ENCODE results near the gene ATG9A. TPM values are rescaled to one million over a fixed set of nuclear protein-coding genes. Genes with fewer than 3 reads are reported as not detected.

Gene ATG9A
- total RNA-seq, 3 donors from 2014 or later, result 29.7 to 31.4 (median 31.4) TPM

DNA sequence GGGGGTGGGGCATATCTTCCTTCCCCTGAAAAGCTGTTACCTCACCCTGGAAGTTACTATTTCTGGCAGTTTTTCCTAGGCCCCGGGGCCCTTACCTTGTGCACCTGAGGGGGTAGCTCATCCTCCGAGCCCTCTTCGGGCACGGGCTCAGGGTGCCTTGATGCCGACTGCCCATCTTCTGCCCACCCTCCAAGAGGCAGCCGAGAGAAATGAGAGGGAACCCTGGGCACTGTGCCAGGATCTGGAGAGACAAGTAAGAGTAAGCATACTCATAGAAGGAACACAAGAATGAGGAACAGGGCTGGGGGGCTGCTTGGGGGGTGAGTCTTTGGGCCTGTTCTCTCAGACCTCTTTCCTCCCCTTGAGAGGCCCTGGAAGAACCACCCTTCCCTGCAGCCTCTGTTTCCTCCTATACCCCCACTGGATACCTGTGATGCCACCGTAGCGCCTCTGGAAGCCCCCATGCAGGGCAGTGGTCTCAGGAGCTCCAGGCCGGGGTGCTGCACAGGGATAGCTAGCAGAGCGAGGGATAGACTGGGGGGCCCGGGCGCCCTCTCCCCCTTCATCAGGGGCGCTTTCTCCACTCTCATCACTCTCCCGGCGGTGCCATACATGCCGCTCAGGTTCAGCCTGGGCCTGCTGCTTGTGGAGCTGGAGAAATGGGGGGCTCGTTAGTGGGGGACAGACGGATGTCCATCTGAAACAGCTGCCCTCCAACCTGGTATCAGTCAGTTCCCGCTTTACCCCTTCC lies 8.6 kb downstream of the ATG9A start:
- H3K4me1 Mint-ChIP-seq (ENCODE audit: low read depth), result peaks cover 17% of the 10 kb centered on the region
- DNase-seq (no peak), ATAC-seq (no peak)
- H3K4me3 Mint-ChIP-seq, result no peak overlapping the region
- H3K36me3 Mint-ChIP-seq (ENCODE audit: insufficient read depth), result peaks cover 23% of the 10 kb centered on the region
- H3K27me3 Mint-ChIP-seq (ENCODE audit: low read depth), result no peaks in the 10 kb centered on the region
- H3K9me3 Mint-ChIP-seq, result no peaks in the 10 kb centered on the region

DNA sequence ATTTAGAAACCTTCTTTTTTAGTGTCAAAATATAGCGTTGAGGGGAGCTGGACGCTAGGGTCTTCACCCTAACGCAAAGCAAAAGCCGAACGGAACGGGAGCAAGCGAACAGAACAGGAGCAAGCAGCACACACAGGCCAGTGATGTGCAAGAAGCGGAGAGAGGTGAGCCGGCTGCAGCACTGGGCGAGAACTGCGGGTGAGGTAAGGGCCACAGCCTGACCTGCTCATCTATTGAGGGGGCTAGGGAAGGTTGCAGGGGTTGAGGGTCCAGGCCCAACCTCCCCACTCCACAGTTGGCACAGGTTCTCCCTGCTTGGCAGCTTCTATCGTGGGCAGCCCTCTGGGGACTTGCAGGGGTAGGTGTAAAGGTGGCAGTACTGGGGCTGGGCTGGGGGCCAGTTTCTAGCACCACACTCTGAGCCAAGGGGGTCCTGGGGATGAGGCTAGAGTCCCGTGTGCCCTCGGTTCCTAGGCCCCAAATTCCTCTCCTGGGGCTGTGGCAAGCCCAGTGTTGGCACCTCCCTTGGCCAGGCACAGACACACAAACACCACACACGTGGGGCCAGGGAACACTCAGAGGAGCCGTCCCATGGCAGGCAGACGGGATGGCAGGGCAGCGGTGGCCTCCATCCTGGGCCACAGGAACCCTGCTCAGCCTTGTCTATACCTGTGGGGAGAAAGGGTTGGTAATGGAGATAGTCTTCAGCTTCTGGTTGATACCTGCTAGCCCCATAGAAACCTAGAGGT lies 9.5 kb downstream of the ATG9A start:
- no peak for DNase-seq

DNA sequence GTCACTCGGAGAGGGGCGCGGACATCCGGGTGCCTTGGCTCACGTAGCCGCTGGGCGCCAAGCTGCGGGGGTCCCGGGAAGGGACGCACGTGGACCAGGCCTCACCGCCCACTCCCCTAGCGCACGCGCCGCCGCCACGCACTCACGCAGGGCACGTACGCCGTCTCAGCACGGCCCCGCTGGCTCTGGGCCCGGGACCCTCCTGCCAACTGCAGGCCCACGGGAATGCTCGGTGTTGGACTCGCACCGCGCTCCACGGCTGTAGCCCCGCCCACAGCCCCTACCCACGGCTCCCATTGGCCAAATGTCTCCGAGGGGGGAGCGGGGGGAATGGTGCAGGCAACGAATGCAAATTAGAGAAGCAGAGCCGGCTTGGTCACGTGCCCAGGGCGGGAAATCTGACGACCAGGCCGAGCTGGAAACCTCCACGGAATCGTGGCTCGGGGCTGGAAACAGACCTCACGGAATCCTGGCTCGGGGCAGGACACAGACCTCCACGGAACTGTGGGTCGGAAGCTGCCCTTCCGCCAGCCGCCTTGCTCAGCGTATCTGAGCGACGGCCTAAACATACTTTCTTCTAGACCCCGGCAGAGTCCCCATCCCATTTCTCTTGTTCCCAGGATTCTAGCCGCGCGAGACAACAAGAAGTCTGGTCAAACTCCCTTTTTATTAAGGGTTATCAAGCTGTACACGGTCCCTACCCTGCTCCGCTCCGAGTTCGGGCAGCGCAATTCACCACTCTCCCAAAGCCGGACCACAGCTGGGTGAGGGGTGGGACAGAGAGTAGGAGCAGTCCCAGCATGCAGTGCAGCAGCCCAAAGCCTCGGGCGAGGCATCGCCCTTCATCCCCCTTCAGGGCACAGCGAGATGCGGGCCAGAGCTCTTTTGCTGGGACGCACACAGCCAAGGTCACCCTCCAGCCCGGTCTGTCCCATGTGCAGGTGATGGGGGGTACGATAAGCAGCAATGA lies 10.4 kb downstream of the ATG9A start, which contains the start of gene ABCB6:
TSS of gene ABCB6 (minus strand) at position 227 of the 970 bp plus-strand sequence. CDS start 285 bp downstream, outside the sequence.
- Mint-ChIP-seq H3K4me3 (peak within 1 kb of the TSS; percentile 86), H3K4me1 (ENCODE audit: low read depth) (peaks cover 17% of the 10 kb centered on the region), H3K36me3 (ENCODE audit: insufficient read depth) (peaks cover 22% of the 10 kb centered on the region), H3K27me3 (ENCODE audit: low read depth) (no peaks in the 10 kb centered on the region), H3K9me3 (no peaks in the 10 kb centered on the region)
- DNase-seq (peak; percentile 85), ATAC-seq (peak; percentile 82 to 88)

More for the DNA sequence above, 9.5 kb downstream of the ATG9A start:
- Mint-ChIP-seq H3K9me3 (no peaks in the 10 kb centered on the region), H3K4me3 (no peak overlapping the region), H3K36me3 (ENCODE audit: insufficient read depth) (peaks cover 21% of the 10 kb centered on the region), H3K27me3 (ENCODE audit: low read depth) (no peaks in the 10 kb centered on the region), H3K4me1 (ENCODE audit: low read depth) (peaks cover 17% of the 10 kb centered on the region)
- ATAC-seq, result no peak

DNA sequence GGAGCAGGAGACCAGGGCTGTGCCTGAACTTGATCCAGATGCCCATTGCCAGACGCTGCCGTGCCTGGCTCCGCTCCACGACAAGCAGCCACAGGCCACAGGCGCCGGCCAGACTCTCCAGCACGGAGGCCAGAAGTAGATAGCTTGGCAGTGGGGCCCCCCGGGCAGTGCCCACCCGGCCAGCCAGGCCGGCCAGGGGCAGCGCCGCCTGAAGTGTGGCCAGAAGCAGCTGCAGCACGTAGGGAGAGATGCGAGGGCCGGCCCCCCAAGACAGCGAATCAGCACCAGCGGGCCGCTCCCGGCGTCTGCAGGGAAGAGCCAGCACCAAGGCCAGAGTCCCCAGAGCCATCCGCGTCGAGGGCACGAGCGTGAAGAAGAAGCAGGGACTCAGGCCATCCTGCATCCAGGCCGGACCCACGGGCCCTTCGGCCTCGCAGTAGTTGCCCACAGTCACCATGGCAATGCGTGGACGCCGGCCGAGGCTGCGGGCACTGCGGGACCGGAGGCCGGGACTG lies 11.2 kb downstream of the ATG9A start:
- ATAC-seq, result peak; percentile 49 to 59
- Mint-ChIP-seq H3K4me1 (ENCODE audit: low read depth) (peaks cover 17% of the 10 kb centered on the region), H3K9me3 (no peaks in the 10 kb centered on the region)

DNA sequence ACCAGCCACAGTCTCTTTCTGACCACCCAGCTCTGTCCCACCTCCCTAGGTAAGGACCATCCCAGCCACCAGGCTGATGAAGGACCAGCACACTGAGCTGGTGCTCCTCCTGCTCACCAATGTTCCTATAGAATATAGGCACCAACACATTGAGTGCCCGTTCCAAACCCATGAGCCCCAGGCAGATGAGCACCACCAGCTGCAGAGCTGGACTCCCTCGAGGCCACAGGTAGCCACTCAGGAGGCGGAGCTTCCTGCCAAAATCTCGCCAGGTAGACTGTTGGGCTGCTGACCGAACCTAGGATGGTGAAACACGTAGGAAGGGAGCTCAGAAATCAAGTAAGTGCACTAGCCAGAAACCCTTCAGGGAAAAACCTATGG lies 12.9 kb downstream of the ATG9A start:
- Mint-ChIP-seq H3K36me3 (ENCODE audit: insufficient read depth) (peaks cover 18% of the 10 kb centered on the region), H3K4me3 (no peak overlapping the region)
- no peak for ATAC-seq

More for the DNA sequence above, 11.2 kb downstream of the ATG9A start:
- no peak for DNase-seq
- Mint-ChIP-seq H3K4me3 (peak overlapping the region; percentile 86), H3K36me3 (ENCODE audit: insufficient read depth) (peaks cover 17% of the 10 kb centered on the region), H3K27me3 (ENCODE audit: low read depth) (no peaks in the 10 kb centered on the region)

DNA sequence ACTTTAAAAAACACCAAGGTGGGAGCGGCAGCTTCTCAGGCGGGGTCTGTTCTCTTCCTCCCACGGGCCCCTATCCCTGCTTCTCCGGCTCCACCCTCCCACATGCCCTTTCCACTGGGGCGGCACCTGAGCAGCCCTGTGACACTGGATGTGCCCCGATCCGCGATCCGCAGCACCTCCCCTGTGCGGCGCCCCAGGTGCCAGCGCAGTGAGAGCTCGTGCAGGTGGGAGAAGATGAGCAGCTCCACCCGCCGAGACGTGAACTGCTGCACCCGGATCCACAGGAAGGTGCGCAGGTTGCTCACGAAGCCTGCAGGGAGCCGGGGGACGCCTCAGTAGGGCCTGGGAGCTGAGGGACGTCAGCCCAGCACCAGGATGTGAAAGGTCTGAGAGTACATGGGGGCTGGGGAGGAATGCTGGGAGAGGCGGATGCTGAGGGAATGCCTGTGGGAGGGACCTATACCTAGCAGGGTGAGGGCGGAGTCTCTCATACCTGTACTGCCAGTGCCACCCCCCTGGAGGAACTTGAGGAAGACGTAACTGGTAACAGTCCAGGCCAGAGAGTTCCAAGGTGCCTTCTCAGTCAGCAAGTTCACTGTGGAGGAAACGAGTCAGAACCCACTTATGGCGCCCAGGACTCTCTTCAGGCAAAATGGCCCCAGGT lies 13.4 kb downstream of the ATG9A start:
- no peak for ATAC-seq
- DNase-seq, result no peak
- H3K4me3 Mint-ChIP-seq, result no peak overlapping the region
- H3K36me3 Mint-ChIP-seq (ENCODE audit: insufficient read depth), result peaks cover 14% of the 10 kb centered on the region
- no peaks in the 10 kb centered on the region for H3K9me3 Mint-ChIP-seq
- no peaks in the 10 kb centered on the region for H3K27me3 Mint-ChIP-seq (ENCODE audit: low read depth)
- peaks cover 22% of the 10 kb centered on the region for H3K4me1 Mint-ChIP-seq (ENCODE audit: low read depth)

More for the DNA sequence above, 12.9 kb downstream of the ATG9A start:
- no peaks in the 10 kb centered on the region for H3K9me3 Mint-ChIP-seq
- DNase-seq, result no peak
- peaks cover 17% of the 10 kb centered on the region for H3K4me1 Mint-ChIP-seq (ENCODE audit: low read depth)
- no peaks in the 10 kb centered on the region for H3K27me3 Mint-ChIP-seq (ENCODE audit: low read depth)

DNA sequence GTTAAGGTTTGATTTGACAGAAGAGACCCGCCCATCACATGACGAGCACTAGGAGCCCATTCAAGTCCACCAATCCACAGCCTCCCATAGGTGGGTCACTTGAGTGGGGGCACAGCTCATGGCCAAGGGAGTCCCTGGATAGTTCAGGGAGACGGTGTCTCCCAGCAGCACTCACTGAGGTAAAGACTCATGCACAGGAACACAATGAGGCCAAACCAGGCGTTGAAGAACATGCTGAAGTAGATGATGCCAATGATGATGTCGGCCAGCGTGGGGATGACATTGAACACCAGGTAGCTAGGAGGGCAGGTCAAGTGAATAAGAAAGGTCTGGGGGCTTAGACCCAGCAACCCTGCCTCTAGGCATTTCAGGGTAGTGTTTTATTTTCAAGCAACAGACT lies 14.7 kb downstream of the ATG9A start:
- H3K4me3 Mint-ChIP-seq, result no peak overlapping the region
- H3K27me3 Mint-ChIP-seq (ENCODE audit: low read depth), result no peaks in the 10 kb centered on the region
- DNase-seq (no peak), ATAC-seq (no peak)
- peaks cover 24% of the 10 kb centered on the region for H3K4me1 Mint-ChIP-seq (ENCODE audit: low read depth)
- peaks cover 14% of the 10 kb centered on the region for H3K36me3 Mint-ChIP-seq (ENCODE audit: insufficient read depth)
- H3K9me3 Mint-ChIP-seq, result no peaks in the 10 kb centered on the region

DNA sequence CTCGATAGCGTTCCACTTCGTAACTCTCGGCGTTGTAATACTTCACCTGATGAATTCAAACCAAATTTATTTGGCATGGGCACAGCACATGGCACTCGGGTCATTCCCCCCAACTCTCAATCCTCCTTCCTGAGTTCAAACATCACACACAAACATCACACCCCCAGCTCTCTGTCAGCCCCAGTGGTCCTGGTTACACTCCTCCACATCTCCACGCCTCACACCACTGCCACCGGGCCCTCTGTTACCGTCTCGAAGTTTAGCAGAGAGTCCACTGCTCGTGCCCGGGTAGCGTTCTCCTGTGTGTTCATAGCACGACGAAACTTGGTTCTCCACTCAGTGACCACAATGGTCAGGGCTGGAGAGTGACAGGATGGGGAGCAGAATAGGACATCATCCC lies 15.3 kb downstream of the ATG9A start:
- H3K27me3 Mint-ChIP-seq (ENCODE audit: low read depth), result no peaks in the 10 kb centered on the region
- DNase-seq (no peak), ATAC-seq (no peak)
- H3K36me3 Mint-ChIP-seq (ENCODE audit: insufficient read depth), result peaks cover 14% of the 10 kb centered on the region
- H3K9me3 Mint-ChIP-seq, result no peaks in the 10 kb centered on the region
- peaks cover 24% of the 10 kb centered on the region for H3K4me1 Mint-ChIP-seq (ENCODE audit: low read depth)
- H3K4me3 Mint-ChIP-seq, result no peak overlapping the region

DNA sequence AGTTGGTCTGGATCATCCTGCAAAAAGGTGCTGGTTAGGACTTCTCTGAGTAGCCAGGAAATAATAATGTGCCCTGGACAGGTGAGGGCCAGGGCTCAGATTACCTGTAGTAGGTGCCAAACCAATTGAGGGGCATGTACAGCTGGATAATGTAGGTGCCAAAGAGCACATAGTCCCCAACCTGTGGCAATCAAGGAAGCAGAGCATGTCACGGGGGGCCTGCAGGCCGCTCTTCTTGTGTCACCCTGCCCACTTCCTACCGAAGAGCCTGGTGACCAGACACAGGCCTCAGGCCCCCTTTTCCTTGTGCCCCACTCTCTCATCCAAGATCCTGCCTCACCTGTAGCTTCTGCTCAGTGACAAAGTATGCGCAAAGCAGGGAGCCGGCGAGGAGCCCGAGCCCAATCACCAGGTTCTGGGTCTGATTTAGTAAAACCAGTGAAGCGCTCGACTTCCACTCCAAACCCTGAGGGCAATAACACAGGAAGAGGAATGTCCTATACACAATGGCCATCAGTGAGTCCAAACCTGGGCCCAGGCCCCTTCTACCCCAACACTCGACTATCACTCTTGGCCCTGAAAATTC lies 15.9 kb downstream of the ATG9A start:
- Mint-ChIP-seq H3K27me3 (ENCODE audit: low read depth) (no peaks in the 10 kb centered on the region), H3K9me3 (no peaks in the 10 kb centered on the region), H3K36me3 (ENCODE audit: insufficient read depth) (peaks cover 14% of the 10 kb centered on the region), H3K4me1 (ENCODE audit: low read depth) (peaks cover 25% of the 10 kb centered on the region), H3K4me3 (no peak overlapping the region)
- DNase-seq (no peak), ATAC-seq (no peak)

DNA sequence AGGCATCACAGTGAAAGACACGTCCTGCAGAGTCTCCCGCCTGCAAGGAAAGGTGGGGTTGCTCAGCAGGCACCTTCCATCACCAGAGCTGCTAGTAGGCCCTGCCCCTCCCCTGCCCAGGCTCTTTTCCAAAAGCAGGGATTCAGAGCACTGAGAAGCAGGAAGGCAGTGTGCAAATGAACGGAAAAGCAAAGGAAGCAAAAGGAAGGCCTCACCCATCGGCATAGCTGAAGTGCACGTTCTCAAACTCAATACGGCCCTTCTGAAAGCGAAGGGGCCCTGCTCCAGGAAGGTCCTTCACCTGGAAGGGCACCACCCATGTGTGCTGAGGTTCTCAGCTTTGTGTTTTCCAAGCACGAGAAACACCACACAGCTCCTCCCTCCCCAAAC lies 16.4 kb downstream of the ATG9A start:
- Mint-ChIP-seq H3K27me3 (ENCODE audit: low read depth) (no peaks in the 10 kb centered on the region), H3K4me1 (ENCODE audit: low read depth) (peaks cover 28% of the 10 kb centered on the region), H3K9me3 (no peaks in the 10 kb centered on the region), H3K4me3 (no peak overlapping the region), H3K36me3 (ENCODE audit: insufficient read depth) (peaks cover 17% of the 10 kb centered on the region)
- ATAC-seq, result no peak
- no peak for DNase-seq

DNA sequence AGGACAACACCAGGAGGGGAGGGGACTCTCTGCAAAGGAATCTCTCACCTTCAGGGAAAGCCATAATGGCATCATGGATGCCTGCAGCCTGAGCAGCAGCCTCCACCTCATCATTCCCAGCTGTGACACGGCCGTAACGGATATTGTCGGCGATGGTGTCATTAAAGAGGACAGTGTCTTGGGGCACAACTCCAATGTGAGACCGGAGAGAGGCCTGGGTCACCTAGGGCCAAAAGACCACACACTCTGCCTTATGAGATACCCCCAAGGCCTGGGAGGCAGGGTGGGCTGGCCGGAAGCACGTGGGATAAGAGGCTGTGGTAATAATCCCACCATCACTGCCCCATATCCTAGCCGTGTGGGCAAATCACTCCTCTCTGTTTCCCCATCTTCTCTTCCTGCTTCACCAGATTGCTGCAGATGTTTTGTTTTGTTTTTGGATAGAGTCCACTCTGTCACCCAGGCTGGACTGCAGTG lies 18.5 kb downstream of the ATG9A start:
- peaks cover 17% of the 10 kb centered on the region for H3K36me3 Mint-ChIP-seq (ENCODE audit: insufficient read depth)
- no peaks in the 10 kb centered on the region for H3K27me3 Mint-ChIP-seq (ENCODE audit: low read depth)
- no peaks in the 10 kb centered on the region for H3K9me3 Mint-ChIP-seq
- DNase-seq, result no peak
- no peak overlapping the region for H3K4me3 Mint-ChIP-seq
- H3K4me1 Mint-ChIP-seq (ENCODE audit: low read depth), result peaks cover 32% of the 10 kb centered on the region
- ATAC-seq, result no peak

DNA sequence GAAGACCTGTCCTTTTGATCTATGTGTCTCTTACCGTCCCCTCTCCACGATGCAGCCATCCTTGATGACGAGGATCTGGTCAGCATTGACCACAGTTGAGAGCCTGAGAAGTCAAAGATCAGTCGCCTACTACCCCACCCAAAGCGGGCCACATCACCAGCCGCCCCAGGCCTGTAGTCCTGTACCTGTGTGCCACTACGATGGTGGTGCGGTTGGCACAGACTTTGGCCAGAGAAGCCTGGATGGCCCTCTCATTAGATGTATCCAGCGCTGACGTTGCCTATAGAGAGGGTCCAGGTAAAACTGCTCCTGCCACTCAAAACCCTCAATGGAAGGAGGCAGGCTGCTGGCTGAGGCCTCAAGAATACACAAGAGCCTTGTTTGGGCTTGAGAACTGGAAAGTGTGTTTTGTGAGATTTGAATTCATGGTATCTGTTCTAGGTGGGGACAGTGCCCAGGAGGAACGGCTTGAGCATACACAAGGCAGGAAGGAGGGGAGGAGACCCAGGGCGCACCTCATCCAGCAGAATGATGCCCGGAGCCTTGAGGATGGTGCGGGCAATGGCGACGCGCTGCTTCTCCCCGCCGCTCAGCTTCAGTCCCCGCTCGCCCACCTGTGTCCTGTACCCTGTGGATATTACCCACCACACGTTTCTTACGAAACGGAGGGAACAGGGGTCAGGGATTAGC lies 19.1 kb downstream of the ATG9A start:
- DNase-seq (no peak), ATAC-seq (no peak)
- Mint-ChIP-seq H3K27me3 (ENCODE audit: low read depth) (no peaks in the 10 kb centered on the region), H3K4me1 (ENCODE audit: low read depth) (peaks cover 32% of the 10 kb centered on the region), H3K9me3 (no peaks in the 10 kb centered on the region), H3K4me3 (no peak overlapping the region), H3K36me3 (ENCODE audit: insufficient read depth) (peaks cover 17% of the 10 kb centered on the region)

Measured in activated T-cell treated with anti-CD3 and anti-CD28 coated beads, Interleukin-2, amount 50 U/mL, for 4 hours (primary cell).